GM19328 (cell line): ENCODE data around the gene ZNF492.
"Not testable (repeated sequence)": the region's sequence is repeated elsewhere in the genome, so short reads cannot be mapped to it uniquely, and the experiment has no call there.

ENCODE experiments used
- ATAC-seq: cut with Tn5 transposase; IDR thresholded peaks from one replicate; pipeline ENCODE4 v1.9.1; 2021; ENCODE audit warnings: mild to moderate bottlenecking, moderate library complexity; ENCODE audit not compliant: unreplicated experiment

Gene ZNF492

DNA sequence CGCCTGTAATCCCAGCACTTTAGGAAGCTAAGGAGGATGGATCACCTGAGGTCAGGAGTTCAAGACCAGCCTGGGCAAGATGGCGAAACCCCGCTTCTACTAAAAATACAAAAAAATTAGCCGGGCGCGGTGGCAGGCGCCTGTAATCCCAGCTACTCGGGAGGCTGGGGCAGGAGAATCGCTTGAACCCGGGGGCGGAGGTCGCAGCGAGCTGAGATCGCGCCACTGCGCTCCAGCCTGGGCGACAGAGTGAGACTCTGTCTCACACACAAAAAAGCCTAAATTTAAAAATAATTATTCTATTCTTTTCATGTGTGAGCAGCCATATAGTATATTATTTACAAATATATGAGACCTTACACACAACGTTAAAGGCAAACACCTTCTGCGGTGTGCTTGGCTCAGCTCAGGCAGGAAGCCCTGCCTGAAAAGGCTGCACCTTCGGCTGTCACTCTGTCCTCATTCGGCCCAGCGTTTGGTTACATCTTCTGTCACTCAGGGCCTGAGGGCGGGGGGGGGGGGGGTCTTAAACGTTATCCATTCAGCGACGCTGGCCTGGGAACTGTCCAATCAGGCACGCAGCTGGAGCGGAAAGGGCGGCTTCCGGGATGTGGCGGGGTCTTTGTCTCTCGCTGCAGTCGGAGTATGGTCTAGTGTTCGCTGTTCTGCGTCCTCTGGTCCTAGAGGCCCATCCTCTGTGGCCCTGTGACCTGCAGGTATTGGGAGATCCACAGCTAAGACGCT is at the start of gene ZNF492:
Gene ZNF492 (plus strand): TSS at position 619 of the 744 bp plus-strand sequence. CDS start 19,076 bp downstream, outside the sequence.
- not testable (repeated sequence) for ATAC-seq

GRCh38 chr19:22595422-22595821 is 38.7 kb upstream of the ZNF492 start:
- ATAC-seq: no peak

GRCh38 chr19:22595918-22596341 is 38.2 kb upstream of the ZNF492 start:
- ATAC-seq: no peak

GRCh38 chr19:22600690-22601648 is 33.2 kb upstream of the ZNF492 start:
- no peak for ATAC-seq

GRCh38 chr19:22601906-22602630 is 32.1 kb upstream of the ZNF492 start:
- no peak for ATAC-seq

DNA sequence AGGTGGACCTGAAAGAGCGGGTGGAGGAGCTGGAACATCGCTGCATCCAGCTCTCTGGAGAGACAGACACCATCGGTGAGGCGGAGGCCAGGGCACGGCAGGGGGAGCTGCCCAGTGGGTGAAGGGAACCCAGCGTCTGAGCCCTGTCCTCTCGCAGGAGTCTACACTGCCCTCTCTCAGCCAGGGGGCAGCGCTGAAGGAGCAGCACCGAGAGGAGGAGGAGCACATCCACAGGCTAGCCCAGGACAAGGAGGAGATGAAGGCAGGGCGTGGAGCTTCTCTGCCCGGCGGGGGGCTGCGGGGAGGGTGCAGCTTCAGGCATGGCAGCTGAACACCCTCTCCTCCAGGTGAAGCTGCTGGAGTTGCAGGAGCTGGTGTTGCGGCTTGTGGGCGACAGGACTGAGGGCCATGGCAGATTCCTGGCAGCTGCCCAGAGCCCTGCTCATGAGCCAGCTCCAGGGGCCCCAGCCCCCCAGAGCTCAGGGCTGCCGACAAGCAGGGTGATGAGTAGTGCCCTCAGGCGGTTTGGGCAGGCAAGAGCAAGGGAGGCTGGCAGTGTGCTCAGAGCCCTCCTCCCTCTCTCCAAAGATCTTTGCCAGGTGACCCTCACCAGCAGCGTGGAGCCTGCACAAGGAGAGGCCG is 31.4 kb upstream of the ZNF492 start:
- no peak for ATAC-seq

DNA sequence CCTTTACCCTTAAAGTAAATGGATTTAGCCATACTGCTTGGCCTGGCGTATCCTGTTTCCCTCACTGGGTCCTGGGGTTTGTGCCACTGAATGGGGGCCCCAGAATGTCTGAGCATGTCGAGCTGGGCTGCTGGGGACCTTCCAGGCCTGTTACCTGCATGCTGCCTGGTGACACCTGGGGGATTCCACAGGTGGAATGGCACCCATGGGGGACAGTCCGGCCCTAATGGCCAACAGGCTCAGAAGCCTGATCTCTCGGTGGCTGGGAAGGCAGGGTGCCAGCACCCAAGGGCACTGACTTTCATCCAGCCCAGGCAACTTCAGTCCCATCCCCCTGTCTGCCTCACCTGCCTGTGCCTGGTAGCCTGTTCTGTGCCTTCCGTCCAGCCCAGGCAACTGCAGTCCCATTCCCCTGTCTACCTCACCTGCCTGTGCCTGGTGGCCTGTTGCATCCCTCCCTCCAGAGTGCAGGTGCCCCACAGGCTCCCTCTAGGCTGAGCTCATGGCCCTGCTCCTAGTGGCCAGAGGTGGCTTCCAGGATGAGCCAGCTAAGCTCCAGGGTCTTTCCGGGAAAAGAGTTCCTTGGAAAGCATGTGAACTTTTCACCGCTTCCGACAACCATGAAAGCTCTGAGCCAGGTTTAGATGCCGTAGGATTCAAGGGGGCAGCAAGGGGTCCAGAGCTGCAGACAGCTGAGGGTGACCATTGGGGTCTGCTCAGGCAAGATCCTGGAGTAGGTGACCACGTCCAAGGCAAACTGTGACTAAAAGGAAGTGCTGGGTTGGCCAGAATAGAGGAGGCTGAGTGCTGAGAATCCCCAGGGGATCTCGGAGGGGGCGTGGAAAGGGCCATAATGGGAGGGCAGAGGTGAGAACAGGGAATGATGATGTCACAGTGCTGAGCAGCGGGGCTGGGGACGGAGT is 30.3 kb upstream of the ZNF492 start:
- no peak for ATAC-seq

GRCh38 chr19:22604571-22605274 is 29.4 kb upstream of the ZNF492 start:
- no peak for ATAC-seq

GRCh38 chr19:22605275-22606211 is 28.6 kb upstream of the ZNF492 start:
- ATAC-seq: no peak

DNA sequence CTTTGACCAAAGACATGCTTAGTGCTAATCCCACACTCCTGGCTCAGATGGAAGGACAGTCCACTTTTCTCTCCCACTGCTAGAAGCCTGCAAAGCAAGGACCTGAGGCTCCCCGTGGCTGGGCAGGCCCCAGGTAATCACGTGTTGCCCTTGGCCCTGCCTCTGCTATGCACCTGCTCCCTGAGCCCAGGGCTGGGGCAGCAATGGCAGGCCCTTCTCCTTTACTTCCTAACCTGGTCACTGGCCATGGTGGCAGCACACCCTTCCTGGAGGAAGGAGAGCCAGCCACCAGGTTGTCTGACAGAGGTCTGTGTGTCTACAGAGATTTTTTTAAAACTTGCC is 27.9 kb upstream of the ZNF492 start:
- ATAC-seq: no peak

- ATAC-seq: no peak
These were observed 27.0 kb upstream of the ZNF492 start for GRCh38 chr19:22606954-22607652.

DNA sequence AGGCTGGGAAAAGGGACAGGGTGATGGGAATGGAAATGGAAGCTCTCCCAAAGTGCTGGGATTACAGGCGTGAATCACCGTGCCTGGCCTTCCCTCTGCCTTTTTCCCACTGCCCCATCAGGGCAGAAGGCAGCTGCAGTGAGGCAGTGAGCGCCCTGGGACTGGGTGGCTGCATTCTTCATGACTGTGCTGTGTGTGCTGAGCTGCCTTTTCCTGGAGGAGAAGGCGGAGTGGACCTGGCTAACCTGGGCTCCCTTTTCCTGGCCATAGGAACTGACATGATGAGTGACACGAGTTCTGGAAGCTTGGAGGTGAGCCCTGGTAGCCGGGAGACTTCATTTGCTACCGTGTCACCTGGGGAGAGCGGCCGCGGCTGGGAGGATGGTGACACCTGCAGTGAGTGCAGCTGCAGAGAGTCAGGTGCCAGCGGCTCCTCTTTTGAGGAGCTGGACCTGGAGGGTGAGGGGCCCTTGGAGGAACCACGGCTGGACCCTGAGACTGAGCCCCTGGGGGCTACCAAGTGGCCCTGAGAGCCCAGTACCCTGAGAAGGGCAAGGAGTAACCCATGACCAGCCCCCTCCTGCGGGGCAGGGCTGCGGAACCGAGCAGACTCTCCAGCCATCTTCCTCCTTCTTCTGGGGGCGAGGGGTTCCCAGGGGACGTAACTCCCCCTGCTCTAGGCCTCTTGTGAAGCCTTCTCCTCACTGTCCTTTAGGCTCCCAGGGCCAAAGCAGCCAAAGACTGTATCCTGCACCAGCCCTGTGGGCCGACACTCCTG is 26.3 kb upstream of the ZNF492 start:
- no peak for ATAC-seq

DNA sequence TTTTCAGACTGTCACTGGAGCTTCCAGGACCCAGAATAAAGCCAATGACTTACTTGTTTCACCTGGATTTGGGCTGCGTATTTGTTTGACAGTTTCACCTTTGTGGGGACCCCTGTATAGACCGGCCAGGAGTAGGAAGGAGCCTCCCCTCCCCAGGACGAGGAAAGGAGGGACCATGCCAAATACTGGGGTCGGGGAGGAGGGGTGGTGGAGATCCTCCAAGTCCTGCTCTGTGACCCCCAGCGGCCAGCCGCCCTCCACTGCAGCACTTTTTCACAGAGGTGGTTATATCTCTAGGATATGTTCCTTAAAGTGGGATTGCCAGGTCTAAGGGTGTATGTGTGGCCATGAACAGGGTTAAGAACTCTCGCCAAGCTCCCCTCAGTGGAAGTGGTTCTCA is 25.7 kb upstream of the ZNF492 start:
- ATAC-seq: no peak

DNA sequence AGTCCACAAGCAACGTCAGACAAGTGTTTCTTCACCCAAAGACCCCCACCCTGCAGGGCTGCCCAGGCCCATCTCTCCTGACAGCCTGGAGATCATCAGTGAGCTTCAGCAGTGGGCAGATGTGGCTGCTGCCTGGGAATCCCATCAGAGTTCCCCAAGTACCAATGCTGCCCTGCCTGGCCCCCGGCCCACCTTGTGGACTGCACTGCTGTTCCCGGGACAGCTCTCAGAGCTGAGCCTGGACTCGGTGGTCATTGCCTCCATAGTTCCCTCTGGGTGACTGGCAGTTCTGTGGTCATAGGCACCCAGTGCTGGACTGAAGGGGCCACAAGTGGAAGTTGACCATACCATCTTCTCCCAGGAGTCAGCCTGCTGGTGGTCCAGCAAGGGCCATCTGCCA is 24.5 kb upstream of the ZNF492 start:
- ATAC-seq: no peak

DNA sequence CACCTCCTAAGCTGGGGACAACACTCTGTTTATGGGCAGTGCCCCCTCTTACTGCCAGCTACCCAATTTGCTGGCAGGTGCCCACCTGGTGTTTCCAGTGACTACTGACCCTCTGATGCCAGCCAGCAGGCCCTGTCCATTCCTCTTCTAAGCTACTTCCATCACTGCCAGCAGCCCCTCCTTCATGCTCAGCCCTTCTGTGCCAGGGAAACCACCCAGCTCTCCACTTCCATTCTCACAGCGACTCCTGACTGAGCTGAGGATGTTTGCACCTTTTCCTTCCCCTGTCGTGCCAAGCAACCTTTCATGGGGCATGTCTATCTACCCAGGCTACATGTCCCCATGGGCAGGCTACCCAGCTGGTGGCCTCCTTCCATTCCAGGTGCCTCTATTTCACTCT is 24.0 kb upstream of the ZNF492 start:
- no peak for ATAC-seq

DNA sequence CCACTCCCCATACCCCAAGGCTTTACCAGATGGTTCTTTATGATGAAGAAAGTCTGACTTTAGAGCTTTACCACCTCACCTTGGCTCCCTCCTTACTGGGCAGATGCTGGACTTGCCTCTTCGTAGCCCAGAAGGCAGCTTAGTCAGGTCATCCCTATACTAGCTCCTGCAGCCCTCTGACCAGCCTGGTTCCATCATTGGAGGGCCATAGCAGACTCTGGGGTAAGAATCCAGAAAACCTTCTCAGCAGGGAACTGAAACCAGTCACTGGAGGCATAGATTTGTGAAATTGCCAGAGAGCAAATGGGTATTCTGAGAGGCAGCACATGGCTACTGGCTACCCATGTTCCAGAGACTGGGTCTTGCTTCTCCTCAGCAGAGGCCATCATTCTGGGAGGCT is 21.8 kb upstream of the ZNF492 start:
- ATAC-seq: no peak

- ATAC-seq: no peak
These were observed 17.5 kb upstream of the ZNF492 start for GRCh38 chr19:22616659-22617058.
